Keratinocyte (primary cell): ENCODE data around the gene USF3. TPM values are rescaled to one million over a fixed set of nuclear protein-coding genes. Genes with fewer than 3 reads are reported as not detected.

Source experiments
- DNase-seq: peaks from one replicate; pipeline ENCODE4 v3.0.0-alpha.2; 2011; ENCODE audit warnings: low read depth, missing footprints, low spot score
- FAIRE-seq: peaks from 2 replicates; lab custom pipeline; 2011; peaks lifted over from hg19 to GRCh38; lab: Jason Lieb, UNC
- H2AFZ ChIP-seq: 2 replicates; pipeline ENCODE4 v1.6.0; 2012; ENCODE audit warnings: low read length, control low read depth, inconsistent platforms; ENCODE audit not compliant: control insufficient read depth
- H3K27ac ChIP-seq: 2 replicates; pipeline ENCODE4 v1.5.1; 2011; ENCODE audit warnings: low read length; ENCODE audit not compliant: control insufficient read depth, insufficient read depth
- H3K27me3 ChIP-seq: 3 replicates; pipeline ENCODE4 v1.6.0; 2011; ENCODE audit warnings: low read length; ENCODE audit not compliant: control insufficient read depth, insufficient read depth; ENCODE audit errors: extremely low read depth
- H3K36me3 ChIP-seq, 2 experiments: 2 replicates in 1 of 2; 3 replicates in 1 of 2; pipeline ENCODE4 v1.5.1; 2011; ENCODE audit warnings: low read length in 2 of 2, mild to moderate bottlenecking in 1 of 2; ENCODE audit not compliant: control insufficient read depth in 2 of 2, insufficient read depth in 2 of 2; ENCODE audit errors: extremely low read depth in 1 of 2
- H3K4me1 ChIP-seq: 3 replicates; pipeline ENCODE4 v1.5.1; 2011; ENCODE audit warnings: low read length; ENCODE audit not compliant: control insufficient read depth, insufficient read depth; ENCODE audit errors: extremely low read depth
- H3K4me2 ChIP-seq: 3 replicates; pipeline ENCODE4 v1.6.0; 2011; ENCODE audit warnings: low read depth, low read length; ENCODE audit not compliant: control insufficient read depth, insufficient read depth; ENCODE audit errors: extremely low read depth
- H3K4me3 ChIP-seq, 3 experiments: fragments of 200-600 bp in 1 of 3; sonication (generic) in 1 of 3; 2 replicates in 2 of 3; 3 replicates in 1 of 3; pipeline ENCODE4 v1.5.1; 2011 to 2016; ENCODE audit warnings: low read length in 3 of 3, mild to moderate bottlenecking in 3 of 3, control low read depth in 2 of 3, inconsistent platforms in 1 of 3, low read depth in 1 of 3, mixed read lengths in 1 of 3, mixed run types in 1 of 3, moderate library complexity in 1 of 3; ENCODE audit not compliant: control insufficient read depth in 2 of 3, insufficient read depth in 2 of 3; ENCODE audit errors: extremely low read depth in 1 of 3
- H3K79me2 ChIP-seq: 2 replicates; pipeline ENCODE4 v1.6.0; 2012; ENCODE audit warnings: low read length; ENCODE audit not compliant: control insufficient read depth, insufficient read depth
- H3K9ac ChIP-seq: 3 replicates; pipeline ENCODE4 v1.6.0; 2011; ENCODE audit warnings: low read length; ENCODE audit not compliant: control insufficient read depth, insufficient read depth; ENCODE audit errors: extremely low read depth
- H3K9me1 ChIP-seq: 3 replicates; pipeline ENCODE4 v1.6.0; 2011; ENCODE audit warnings: low read length; ENCODE audit not compliant: control insufficient read depth, insufficient read depth; ENCODE audit errors: extremely low read depth
- H3K9me3 ChIP-seq: 2 replicates; pipeline ENCODE4 v1.5.1; 2012; ENCODE audit warnings: low read depth, low read length; ENCODE audit not compliant: control insufficient read depth
- H4K20me1 ChIP-seq: 3 replicates; pipeline ENCODE4 v1.6.0; 2011; ENCODE audit warnings: low read length; ENCODE audit not compliant: control insufficient read depth, insufficient read depth; ENCODE audit errors: extremely low read depth
- EZH2 ChIP-seq: IDR thresholded peaks from one replicate; pipeline ENCODE4 v1.6.1; 2012; ENCODE audit warnings: inconsistent platforms, mild to moderate bottlenecking, low read length, moderate library complexity
- dilution Hi-C: fragments of 300-500 bp; cut with MboI; formaldehyde crosslinking; loops from one replicate; pipeline ENCODE4 v1.7.0; 2020; ENCODE audit warnings: low sequenced_read_pairs; ENCODE audit not compliant: extremely low pct_ligation_motif_present
- polyA plus RNA-seq, 5 experiments: library from polyadenylated mRNA; depleted of rRNA in 3 of 5; stranded (reverse) in 3 of 5; stranded (forward) in 1 of 5; unstranded in 1 of 5; fragments of >200 nt; gene quantifications; 1 replicate in 1 of 5; 2 replicates in 3 of 5; 3 replicates in 1 of 5; pipeline versions ENCODE4 v1.2.1 to v1.2.3, GENCODE V29; 2011 to 2012; ENCODE audit warnings: missing spikeins in 2 of 5, low read depth in 1 of 5, low replicate concordance in 1 of 5
- TF ChIP-seq, protein P1 (sequence below), 3 experiments: IDR thresholded peaks in 1 of 3; conservative IDR thresholded peaks in 1 of 3; optimal IDR thresholded peaks in 1 of 3; 2 replicates in 2 of 3; 3 replicates in 1 of 3; pipeline versions ENCODE3 to v1.5.1; 2011; ENCODE audit warnings: low read length in 3 of 3, mild to moderate bottlenecking in 3 of 3, moderate library complexity in 2 of 3, control low read depth in 1 of 3, inconsistent platforms in 1 of 3; ENCODE audit not compliant: insufficient read depth in 2 of 3; ENCODE audit errors: extremely low read depth in 1 of 3

Gene USF3
- polyA plus RNA-seq, 1 donor (not counting 4 experiments of a cell fraction or from before 2014, with no cell fraction given) = 8.8 TPM

DNA sequence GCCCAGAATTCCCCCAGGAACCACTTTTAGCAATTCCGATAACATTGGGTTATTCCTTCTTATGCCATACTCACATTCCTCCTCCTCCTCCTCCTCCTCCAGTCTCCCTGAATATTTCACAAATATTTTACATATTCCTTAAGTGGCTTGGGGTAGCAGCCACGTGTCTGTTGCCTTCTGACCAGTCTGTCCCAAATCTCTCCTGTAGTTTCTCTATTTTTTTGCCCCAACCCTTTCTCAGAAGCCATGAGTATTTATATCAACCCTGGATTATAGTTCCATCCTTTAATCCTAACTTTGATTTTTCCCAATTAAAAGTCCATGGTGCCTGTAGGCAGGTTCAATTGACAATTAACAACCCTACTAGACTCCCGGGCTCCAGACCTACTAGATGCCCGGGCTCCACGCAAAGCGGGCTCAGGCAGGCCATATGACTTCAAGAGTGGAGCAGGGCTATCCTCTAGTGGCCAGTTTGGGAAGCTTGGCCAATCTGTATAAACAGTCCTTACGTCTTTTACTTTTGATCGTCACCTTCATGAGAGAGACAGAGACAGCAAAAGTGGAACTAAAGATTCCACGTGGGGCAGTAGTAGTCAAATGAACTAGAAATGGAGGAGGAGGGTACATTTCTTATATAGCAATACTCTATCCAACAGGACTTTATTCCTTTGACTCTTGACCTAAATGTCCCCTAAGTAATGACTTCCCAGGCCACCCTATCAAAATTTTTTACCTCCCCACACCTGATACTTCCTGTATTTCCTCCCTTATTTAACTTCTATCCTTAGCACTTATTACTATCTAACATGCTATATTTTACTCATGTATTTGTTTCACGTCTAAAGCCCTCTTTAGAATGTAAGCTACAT is 69.7 kb downstream of the USF3 start:
- H4K20me1 ChIP-seq = no peaks in the 10 kb centered on the region
- FAIRE-seq = no peak
- TF ChIP-seq, protein P1, sequence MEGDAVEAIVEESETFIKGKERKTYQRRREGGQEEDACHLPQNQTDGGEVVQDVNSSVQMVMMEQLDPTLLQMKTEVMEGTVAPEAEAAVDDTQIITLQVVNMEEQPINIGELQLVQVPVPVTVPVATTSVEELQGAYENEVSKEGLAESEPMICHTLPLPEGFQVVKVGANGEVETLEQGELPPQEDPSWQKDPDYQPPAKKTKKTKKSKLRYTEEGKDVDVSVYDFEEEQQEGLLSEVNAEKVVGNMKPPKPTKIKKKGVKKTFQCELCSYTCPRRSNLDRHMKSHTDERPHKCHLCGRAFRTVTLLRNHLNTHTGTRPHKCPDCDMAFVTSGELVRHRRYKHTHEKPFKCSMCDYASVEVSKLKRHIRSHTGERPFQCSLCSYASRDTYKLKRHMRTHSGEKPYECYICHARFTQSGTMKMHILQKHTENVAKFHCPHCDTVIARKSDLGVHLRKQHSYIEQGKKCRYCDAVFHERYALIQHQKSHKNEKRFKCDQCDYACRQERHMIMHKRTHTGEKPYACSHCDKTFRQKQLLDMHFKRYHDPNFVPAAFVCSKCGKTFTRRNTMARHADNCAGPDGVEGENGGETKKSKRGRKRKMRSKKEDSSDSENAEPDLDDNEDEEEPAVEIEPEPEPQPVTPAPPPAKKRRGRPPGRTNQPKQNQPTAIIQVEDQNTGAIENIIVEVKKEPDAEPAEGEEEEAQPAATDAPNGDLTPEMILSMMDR (optimal IDR thresholded peaks at IDR 0.05 in 1 of 3, IDR thresholded peaks at IDR 0.05 in 1 of 3, conservative IDR thresholded peaks at IDR 0.05 in 1 of 3; ENCODE audit: extremely low read depth in 1 of 3, insufficient read depth in 2 of 3, low read length in 3 of 3) = peak; percentile 86 to 96 (median 94)
- TF ChIP-seq EZH2 = no peak
- H3K9ac ChIP-seq = no peak overlapping the region
- H3K27ac ChIP-seq = no peak overlapping the region
- no peaks in the 10 kb centered on the region for H3K9me1 ChIP-seq
- H3K27me3 ChIP-seq = peaks cover 5% of the 10 kb centered on the region
- dilution Hi-C loops = no loop called here
- no peaks in the 10 kb centered on the region for H3K9me3 ChIP-seq
- no peak overlapping the region for H2AFZ ChIP-seq
- H3K4me3 ChIP-seq = no peak overlapping the region
- H3K4me2 ChIP-seq = peak overlapping the region; percentile 7
- no peaks in the 10 kb centered on the region for H3K36me3 ChIP-seq
- DNase-seq = no peak
- H3K4me1 ChIP-seq = no peaks in the 10 kb centered on the region
- no peaks in the 10 kb centered on the region for H3K79me2 ChIP-seq

GRCh38 chr3:113625834-113626233 is 70.6 kb downstream of the USF3 start:
- no peaks in the 10 kb centered on the region for H3K36me3 ChIP-seq
- no peak overlapping the region for H3K4me2 ChIP-seq
- TF ChIP-seq EZH2 = no peak
- TF ChIP-seq, protein P1 (optimal IDR thresholded peaks at IDR 0.05 in 1 of 3, IDR thresholded peaks at IDR 0.05 in 1 of 3, conservative IDR thresholded peaks at IDR 0.05 in 1 of 3; ENCODE audit: extremely low read depth in 1 of 3, insufficient read depth in 2 of 3, low read length in 3 of 3) = no peak
- H3K27ac ChIP-seq = no peak overlapping the region
- no peaks in the 10 kb centered on the region for H3K9me3 ChIP-seq
- H3K4me3 ChIP-seq = no peak overlapping the region
- DNase-seq = no peak
- no peak overlapping the region for H3K9ac ChIP-seq
- H3K27me3 ChIP-seq = peaks cover 5% of the 10 kb centered on the region
- FAIRE-seq = no peak
- H3K79me2 ChIP-seq = no peaks in the 10 kb centered on the region
- H2AFZ ChIP-seq = no peak overlapping the region
- dilution Hi-C loops = no loop called here
- H4K20me1 ChIP-seq = no peaks in the 10 kb centered on the region
- no peaks in the 10 kb centered on the region for H3K9me1 ChIP-seq
- no peaks in the 10 kb centered on the region for H3K4me1 ChIP-seq
